ENCODE results near the gene CNTNAP1.
"Not testable (repeated sequence)": the region's sequence is repeated elsewhere in the genome, so short reads cannot be mapped to it uniquely, and the experiment has no call there.

CNTNAP1 gene

GRCh38 chr17:42681976-42682721 lies at the start of gene CNTNAP1:
CNTNAP1 (plus strand) TSS chr17:42682531; CDS start chr17:42682830, 299 bp downstream.
- DNase-seq (ENCODE audit: low read depth, low spot score) = no peak

GRCh38 chr17:42632949-42633444 lies 49.3 kb upstream of the CNTNAP1 start:
- no peak for DNase-seq (ENCODE audit: low read depth, low spot score)

DNA sequence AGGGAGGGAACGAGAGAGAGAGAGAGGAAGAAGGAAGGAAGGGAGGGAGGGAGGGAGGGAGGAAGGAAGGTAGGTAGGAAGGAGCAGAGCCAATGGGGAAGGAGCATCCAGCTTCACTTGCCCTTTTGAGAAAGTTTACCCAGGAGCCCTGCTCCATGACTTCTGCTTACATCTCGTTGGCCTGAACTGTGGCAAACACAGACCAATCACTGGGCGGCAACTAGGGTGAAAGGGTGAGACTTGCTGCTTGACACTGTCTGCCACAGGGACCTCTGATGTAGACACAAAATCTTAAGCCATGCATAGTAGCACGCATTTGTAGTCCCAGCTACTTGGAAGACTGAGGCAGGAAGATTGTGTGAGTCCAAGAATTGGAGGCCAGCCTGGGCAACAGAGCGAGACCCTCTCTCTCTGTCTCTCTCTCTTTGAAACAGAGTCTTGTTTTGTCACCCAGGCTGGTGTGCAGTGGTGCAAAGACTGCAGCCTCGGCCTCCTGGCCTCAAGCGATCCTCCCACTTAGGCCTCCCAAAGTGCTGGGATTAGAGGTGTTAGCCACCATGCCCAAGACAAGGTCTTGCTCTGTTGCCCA lies 42.7 kb upstream of the CNTNAP1 start:
- no peak for DNase-seq (ENCODE audit: low read depth, low spot score)

DNA sequence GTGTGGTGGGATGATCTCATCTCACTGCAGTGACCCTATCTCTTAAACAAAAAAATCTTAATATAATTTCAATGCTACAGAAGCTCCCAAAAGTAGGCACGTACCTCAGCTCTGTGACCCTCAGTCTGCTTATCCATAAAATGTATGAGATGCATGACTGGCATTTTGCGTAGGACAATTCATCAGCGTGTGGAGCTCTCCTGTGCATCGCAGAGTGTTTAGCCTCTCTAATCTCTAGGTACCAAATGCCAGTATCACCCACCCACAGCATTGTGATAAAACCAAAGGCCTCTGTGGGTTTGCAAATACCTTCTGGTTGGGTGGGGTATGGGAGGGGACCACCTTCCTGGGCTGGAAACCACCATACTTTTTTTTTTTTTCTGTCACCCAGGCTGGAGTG lies 42.2 kb upstream of the CNTNAP1 start:
- no peak for DNase-seq (ENCODE audit: low read depth, low spot score)

GRCh38 chr17:42642336-42642735 lies 40.0 kb upstream of the CNTNAP1 start:
- DNase-seq (ENCODE audit: low read depth, low spot score) = no peak

DNA sequence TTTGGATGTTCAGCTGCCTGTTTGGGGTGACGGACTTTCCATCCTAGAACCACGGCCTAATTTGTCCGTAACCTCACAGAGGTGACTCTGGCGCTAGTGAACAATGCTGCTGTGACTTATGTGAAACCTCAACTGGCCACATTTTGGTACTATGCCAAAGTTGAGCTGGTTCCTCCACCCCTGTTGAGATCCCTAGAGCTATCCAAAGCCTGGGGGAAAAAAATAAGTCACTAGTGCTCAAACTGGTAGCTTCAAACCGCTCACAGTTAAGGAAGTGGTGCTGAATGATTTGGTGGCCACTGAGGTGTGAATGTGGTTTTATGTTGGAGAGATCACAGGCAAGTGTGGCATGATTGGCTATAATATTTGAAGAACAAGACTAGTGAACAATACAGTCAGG lies 34.6 kb upstream of the CNTNAP1 start:
- no peak for DNase-seq (ENCODE audit: low read depth, low spot score)

GRCh38 chr17:42651392-42651791 lies 30.9 kb upstream of the CNTNAP1 start:
- DNase-seq (ENCODE audit: low read depth, low spot score) = no peak

GRCh38 chr17:42653179-42654124 lies 28.9 kb upstream of the CNTNAP1 start:
- no peak for DNase-seq (ENCODE audit: low read depth, low spot score)

DNA sequence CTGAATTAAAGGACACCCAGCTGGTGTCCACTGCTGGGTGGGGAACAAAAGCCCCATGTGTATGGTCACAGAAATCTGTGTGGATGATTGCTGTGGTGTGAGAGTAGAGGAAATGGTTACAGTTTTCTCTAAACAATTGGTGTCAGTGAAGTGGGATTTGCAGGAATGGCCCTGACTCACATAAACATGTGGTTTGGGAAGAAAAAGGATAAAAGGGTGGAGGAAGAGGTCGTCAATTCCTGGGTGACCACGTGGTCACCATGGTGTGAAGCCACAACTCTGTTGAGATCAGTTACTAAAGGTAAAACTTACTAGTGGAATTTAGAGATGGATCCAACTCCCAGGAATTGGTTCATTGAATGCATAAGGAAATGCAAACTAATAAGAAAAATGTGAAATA lies 26.8 kb upstream of the CNTNAP1 start:
- DNase-seq (ENCODE audit: low read depth, low spot score) = no peak

- no peak for DNase-seq (ENCODE audit: low read depth, low spot score)
Measured at GRCh38 chr17:42657824-42658588, 24.3 kb upstream of the CNTNAP1 start.

DNA sequence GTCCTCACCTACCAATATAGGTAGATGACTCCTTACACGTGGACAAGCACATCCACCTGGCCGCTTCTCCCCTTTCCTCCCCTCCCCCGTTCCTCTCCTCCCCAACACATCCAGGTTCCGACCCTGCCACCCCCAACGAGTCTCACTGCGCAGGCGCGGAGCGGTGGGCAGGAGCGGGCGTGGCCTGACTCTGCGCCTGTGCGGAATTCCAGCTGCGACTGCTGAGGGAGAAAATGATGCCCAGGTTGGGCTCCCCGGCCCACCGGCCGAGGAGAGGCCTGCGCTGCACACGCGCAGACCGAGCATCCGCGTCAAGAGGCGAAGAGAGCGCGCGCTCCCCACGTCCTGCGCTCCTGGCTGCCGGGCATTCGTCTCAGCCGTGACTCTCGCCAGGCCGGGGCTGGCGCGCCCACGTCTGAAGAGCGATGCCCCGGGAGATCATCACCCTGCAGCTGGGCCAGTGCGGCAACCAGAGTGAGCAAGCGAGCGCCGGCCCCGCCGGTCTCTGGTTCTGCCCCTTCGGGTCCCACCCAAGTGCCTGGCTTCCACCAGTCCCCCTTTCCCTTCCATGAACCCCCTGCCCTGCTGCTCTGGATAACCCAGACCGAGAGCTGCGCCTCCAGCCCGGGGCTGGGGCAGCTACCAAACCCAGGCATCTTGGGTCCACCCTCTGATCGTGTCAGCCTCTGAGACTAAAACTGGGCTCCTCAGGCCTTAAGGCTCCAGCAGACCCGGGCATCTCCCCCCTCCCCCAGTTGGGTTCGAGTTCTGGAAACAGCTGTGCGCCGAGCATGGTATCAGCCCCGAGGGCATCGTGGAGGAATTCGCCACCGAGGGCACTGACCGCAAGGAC lies 23.0 kb upstream of the CNTNAP1 start, which contains the start of gene TUBG2:
TUBG2 (plus strand) TSS at position 206 of the 853 bp plus-strand sequence; CDS start at position 426, 220 bp downstream.
- peak; percentile 64 for DNase-seq (ENCODE audit: low read depth, low spot score)

DNA sequence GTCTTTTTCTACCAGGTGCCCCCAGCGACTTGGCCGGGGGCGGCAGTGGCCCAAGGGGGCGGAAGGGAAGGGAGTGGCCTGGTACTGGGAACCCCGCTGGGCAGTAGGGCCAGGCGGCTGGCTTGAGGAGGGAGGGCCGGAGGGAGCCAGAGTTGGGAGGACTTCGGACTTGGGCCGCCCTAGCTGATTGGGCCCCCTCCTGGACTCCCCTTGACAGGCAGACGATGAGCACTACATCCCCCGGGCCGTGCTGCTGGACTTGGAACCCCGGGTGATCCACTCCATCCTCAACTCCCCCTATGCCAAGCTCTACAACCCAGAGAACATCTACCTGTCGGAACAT lies 22.4 kb upstream of the CNTNAP1 start:
- DNase-seq (ENCODE audit: low read depth, low spot score) = not testable (repeated sequence)

DNA sequence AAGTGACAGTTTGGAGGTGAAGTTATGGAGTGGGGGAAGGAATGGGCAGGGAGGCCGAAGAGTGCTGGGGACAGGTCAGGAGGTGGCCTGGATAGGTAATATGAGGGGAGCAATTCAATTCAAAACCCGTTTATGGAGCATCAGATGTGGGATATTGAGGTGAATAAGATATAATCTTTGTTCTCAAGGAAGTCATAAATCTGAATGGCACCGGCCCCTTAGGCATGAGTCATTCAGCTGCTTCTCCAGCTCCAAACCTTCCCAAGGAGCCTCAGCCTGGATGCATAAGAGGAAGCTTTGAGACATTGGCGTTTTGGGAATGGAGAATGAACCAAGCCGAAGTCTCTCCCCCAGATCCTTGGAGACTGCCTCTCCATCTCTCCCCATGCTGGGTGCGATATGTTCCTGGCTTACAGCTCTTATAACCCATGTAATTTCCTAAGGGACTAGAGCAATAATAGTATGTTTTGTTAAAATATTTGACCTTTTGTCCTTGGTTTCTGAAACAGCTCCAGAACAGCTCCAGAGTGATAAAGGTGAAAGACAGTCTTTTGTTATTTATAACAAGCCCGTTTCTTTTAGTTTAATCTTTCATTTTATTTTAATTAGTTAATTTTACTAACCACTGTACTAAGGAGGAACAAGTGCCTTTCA lies 21.5 kb upstream of the CNTNAP1 start:
- DNase-seq (ENCODE audit: low read depth, low spot score) = no peak

GRCh38 chr17:42665581-42666001 lies 16.7 kb upstream of the CNTNAP1 start:
- no peak for DNase-seq (ENCODE audit: low read depth, low spot score)

DNA sequence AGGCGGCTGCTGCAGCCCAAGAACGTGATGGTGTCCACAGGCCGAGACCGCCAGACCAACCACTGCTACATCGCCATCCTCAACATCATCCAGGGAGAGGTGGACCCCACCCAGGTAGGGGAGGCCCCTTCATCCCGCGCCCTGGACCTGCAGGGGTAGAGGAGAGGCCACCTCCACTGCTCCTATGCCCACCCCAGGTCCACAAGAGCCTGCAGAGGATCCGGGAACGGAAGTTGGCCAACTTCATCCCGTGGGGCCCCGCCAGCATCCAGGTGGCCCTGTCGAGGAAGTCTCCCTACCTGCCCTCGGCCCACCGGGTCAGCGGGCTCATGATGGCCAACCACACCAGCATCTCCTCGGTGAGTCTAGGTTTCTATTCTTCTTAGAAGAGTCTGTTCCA lies 16.2 kb upstream of the CNTNAP1 start:
- not testable (repeated sequence) for DNase-seq (ENCODE audit: low read depth, low spot score)

GRCh38 chr17:42667088-42667951 lies 15.0 kb upstream of the CNTNAP1 start:
- no peak for DNase-seq (ENCODE audit: low read depth, low spot score)

GRCh38 chr17:42669705-42669976 lies 12.7 kb upstream of the CNTNAP1 start:
- DNase-seq (ENCODE audit: low read depth, low spot score) = no peak

- no peak for DNase-seq (ENCODE audit: low read depth, low spot score)
Measured at GRCh38 chr17:42669977-42670788, 12.1 kb upstream of the CNTNAP1 start.

Measured in brain pericyte (primary cell).